ENCODE results near the gene ASCC3. TPM values are rescaled to one million over a fixed set of nuclear protein-coding genes. Genes with fewer than 3 reads are reported as not detected.

The ASCC3 gene
- total RNA-seq, 1 donor from 2014 or later: 47.8 TPM

DNA sequence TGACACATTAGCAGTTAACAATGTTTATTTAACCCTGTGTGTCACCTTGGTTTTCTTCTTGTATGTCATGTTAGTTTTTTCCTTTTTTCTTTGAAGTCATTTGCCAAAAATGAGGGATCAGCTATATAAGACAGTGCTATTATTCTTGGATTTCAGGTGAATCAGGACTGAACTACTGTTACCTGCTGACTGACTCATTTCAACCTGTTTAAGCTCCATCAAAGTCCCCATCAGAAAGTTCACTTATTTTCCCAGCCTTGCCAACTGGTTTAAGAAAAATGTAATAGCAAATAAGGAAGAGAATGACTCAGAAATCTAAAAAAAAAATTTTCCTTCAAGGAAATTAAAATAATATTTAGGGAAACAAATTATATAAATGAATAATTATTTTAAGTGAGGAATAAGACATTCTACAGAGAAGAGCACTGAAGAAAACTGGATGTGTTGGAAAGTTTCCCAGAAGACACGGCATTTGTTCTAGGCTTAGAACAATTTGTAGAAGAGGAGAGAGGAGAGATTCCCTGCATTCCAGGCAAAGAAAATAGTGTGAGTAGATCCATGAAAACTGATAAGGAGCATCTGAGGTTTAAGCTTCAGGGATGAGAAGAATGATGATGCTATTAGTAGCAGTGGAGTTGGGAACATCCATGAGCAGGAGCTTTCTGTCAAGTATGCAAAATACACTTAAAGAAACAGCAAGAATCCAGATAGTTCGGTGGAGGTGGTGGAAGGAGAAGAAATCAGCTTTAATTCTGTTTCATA lies 331.5 kb downstream of the ASCC3 start:
- Mint-ChIP-seq H3K36me3 (ENCODE audit: low read depth) (peaks cover 18% of the 10 kb centered on the region), H3K4me3 (no peak overlapping the region), H3K27me3 (no peaks in the 10 kb centered on the region), H3K4me1 (no peaks in the 10 kb centered on the region), H3K27ac (no peak overlapping the region), H3K9me3 (no peaks in the 10 kb centered on the region)
- intact Hi-C loops (cut with micrococcal nuclease): no loop called here
- ChIA-PET CTCF (no interaction called here), POLR2A (no interaction called here)
- TF ChIP-seq, protein P1, sequence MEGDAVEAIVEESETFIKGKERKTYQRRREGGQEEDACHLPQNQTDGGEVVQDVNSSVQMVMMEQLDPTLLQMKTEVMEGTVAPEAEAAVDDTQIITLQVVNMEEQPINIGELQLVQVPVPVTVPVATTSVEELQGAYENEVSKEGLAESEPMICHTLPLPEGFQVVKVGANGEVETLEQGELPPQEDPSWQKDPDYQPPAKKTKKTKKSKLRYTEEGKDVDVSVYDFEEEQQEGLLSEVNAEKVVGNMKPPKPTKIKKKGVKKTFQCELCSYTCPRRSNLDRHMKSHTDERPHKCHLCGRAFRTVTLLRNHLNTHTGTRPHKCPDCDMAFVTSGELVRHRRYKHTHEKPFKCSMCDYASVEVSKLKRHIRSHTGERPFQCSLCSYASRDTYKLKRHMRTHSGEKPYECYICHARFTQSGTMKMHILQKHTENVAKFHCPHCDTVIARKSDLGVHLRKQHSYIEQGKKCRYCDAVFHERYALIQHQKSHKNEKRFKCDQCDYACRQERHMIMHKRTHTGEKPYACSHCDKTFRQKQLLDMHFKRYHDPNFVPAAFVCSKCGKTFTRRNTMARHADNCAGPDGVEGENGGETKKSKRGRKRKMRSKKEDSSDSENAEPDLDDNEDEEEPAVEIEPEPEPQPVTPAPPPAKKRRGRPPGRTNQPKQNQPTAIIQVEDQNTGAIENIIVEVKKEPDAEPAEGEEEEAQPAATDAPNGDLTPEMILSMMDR (IDR thresholded peaks at IDR 0.05): no peak
- DNase-seq (no peak), ATAC-seq (ENCODE audit: low read depth) (no peak)

DNA sequence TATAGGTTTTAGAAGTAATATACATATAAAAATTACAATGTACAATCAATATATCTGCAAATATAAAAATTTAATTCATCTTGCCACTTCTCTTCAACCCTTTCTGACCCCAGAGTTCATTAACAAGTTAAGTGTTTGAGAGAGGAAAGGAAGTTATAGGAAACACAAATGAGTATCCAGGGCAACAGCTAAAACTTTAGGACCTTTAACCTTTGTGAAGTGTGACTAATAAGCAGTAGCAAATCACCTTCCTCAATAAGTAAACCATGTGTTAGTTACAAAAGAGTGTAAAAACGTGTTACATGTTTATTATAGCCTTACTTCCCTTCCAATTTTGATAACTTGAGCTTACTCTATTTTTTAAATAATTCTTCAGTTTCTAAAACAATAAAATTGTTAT lies 343.0 kb downstream of the ASCC3 start:
- TF ChIP-seq, protein P1 (IDR thresholded peaks at IDR 0.05): no peak
- peaks cover 58% of the 10 kb centered on the region for H3K36me3 Mint-ChIP-seq (ENCODE audit: low read depth)
- CTCF ChIA-PET: no interaction called here
- no peak overlapping the region for H3K27ac Mint-ChIP-seq
- POLR2A ChIA-PET: no interaction called here
- intact Hi-C loops (cut with micrococcal nuclease): no loop called here
- no peaks in the 10 kb centered on the region for H3K27me3 Mint-ChIP-seq
- no peak for ATAC-seq (ENCODE audit: low read depth)
- no peak overlapping the region for H3K4me3 Mint-ChIP-seq
- DNase-seq: no peak
- no peaks in the 10 kb centered on the region for H3K4me1 Mint-ChIP-seq
- peaks cover 4% of the 10 kb centered on the region for H3K9me3 Mint-ChIP-seq

DNA sequence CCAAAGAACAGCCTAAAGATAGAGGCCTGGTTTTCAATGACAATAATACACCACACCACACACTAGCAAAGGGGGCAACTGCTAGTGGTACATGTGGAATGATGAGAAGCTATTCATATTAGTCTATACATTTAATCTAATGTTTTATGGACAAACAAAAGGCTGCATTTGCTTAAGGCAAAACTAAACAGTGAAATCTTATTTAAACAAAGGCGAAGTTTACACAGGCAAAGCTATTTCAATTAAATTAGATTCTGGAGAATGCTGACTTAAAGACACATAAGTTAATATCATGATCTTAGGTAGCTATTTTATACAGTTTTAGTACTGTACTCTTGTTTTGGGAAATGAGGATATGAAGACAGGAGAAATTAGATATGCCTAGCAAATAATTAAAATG lies 362.5 kb downstream of the ASCC3 start:
- H3K36me3 Mint-ChIP-seq (ENCODE audit: low read depth): peaks cover 28% of the 10 kb centered on the region
- no peaks in the 10 kb centered on the region for H3K27me3 Mint-ChIP-seq
- no peaks in the 10 kb centered on the region for H3K9me3 Mint-ChIP-seq
- no peaks in the 10 kb centered on the region for H3K4me1 Mint-ChIP-seq
- TF ChIP-seq, protein P1 (IDR thresholded peaks at IDR 0.05): no peak
- DNase-seq (no peak), ATAC-seq (ENCODE audit: low read depth) (no peak)
- no peak overlapping the region for H3K27ac Mint-ChIP-seq
- intact Hi-C loops (cut with micrococcal nuclease): no loop called here
- POLR2A ChIA-PET: no interaction called here
- CTCF ChIA-PET: no interaction called here
- no peak overlapping the region for H3K4me3 Mint-ChIP-seq

DNA sequence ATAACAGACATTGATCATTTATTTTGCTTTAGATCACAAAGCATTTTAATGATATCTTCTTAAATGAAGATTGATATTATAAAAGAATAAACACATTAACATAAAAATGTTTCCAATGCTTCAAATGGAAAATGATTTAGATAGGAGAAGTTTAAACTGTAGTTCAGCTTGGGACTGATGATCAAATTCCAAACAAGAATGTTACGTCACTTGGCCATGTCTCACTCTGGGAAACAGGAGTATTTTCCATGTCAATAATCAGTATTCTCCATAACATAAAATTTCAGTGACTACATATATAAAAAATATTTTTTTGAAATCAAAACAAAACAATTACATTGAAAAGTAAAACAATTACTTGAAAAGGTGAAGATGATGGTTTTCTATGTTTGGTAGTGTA lies 363.5 kb downstream of the ASCC3 start:
- H3K9me3 Mint-ChIP-seq: no peaks in the 10 kb centered on the region
- ATAC-seq (ENCODE audit: low read depth) (no peak), DNase-seq (no peak)
- ChIA-PET POLR2A (no interaction called here), CTCF (no interaction called here)
- no peaks in the 10 kb centered on the region for H3K27me3 Mint-ChIP-seq
- H3K4me3 Mint-ChIP-seq: no peak overlapping the region
- intact Hi-C loops (cut with micrococcal nuclease): no loop called here
- TF ChIP-seq, protein P1 (IDR thresholded peaks at IDR 0.05): no peak
- no peak overlapping the region for H3K27ac Mint-ChIP-seq
- H3K36me3 Mint-ChIP-seq (ENCODE audit: low read depth): peaks cover 34% of the 10 kb centered on the region
- no peaks in the 10 kb centered on the region for H3K4me1 Mint-ChIP-seq

DNA sequence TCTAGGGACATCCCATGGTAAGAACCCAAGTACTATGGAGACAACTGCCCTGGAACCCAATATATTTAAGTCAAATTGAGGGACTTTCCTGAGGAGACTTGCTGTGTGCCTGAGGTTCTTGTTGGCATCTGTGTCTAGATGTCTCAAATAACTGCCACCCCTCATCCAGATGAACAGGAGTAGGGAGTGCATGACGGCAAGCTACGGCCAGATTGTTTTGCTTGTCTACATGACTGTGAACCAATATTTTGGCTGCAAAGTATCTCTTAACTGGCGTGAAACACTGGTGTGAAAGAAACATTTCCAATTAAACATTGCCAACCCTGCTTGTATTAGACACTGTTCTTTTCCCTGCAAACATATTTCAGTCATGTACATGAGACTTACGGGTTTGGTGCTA lies 364.0 kb downstream of the ASCC3 start:
- peaks cover 37% of the 10 kb centered on the region for H3K36me3 Mint-ChIP-seq (ENCODE audit: low read depth)
- CTCF ChIA-PET: no interaction called here
- ATAC-seq (ENCODE audit: low read depth) (no peak), DNase-seq (no peak)
- POLR2A ChIA-PET: no interaction called here
- no peaks in the 10 kb centered on the region for H3K4me1 Mint-ChIP-seq
- no peak overlapping the region for H3K27ac Mint-ChIP-seq
- H3K27me3 Mint-ChIP-seq: no peaks in the 10 kb centered on the region
- intact Hi-C loops (cut with micrococcal nuclease): no loop called here
- no peaks in the 10 kb centered on the region for H3K9me3 Mint-ChIP-seq
- H3K4me3 Mint-ChIP-seq: no peak overlapping the region
- TF ChIP-seq, protein P1 (IDR thresholded peaks at IDR 0.05): no peak
